OCI-LY1 (cell line): ENCODE data around the gene GLTPD2.
"Not testable (repeated sequence)": the region's sequence is repeated elsewhere in the genome, so short reads cannot be mapped to it uniquely, and the experiment has no call there.

Experiments
- CTCF ChIP-seq: fragments of 200-600 bp; sonication (generic), shearing (Covaris generic); IDR thresholded peaks from 2 replicates; pipeline ENCODE4 v1.5.1; 2017; ENCODE audit warnings: mild to moderate bottlenecking, antibody characterized with exemption, low read length, moderate library complexity, mixed read lengths
- EZH2 ChIP-seq: fragments of 200-600 bp; sonication (generic), shearing (Covaris generic); IDR thresholded peaks from 2 replicates; pipeline ENCODE4 v1.8.0; 2017; ENCODE audit warnings: borderline replicate concordance, mixed run types, mild to moderate bottlenecking, antibody characterized with exemption, low read length, moderate library complexity, mixed read lengths

- not testable (repeated sequence) for TF ChIP-seq CTCF, EZH2
Measured at GRCh38 chr17:4832829-4833177, 44.0 kb downstream of the GLTPD2 start.
